Measurements from ENCODE around the gene UTF1. TPM values are rescaled to one million over a fixed set of nuclear protein-coding genes. Genes with fewer than 3 reads are reported as not detected.

Gene UTF1
- total and polyA plus RNA-seq, 2 experiments from 2014 or later = not detected

- Histone ChIP-seq H3F3A (ENCODE audit: insufficient read depth) (no peaks in the 10 kb centered on the region), H3K9me3 (ENCODE audit: low read depth) (no peaks in the 10 kb centered on the region), H3K79me2 (ENCODE audit: insufficient read depth) (no peaks in the 10 kb centered on the region), H3K27ac (no peak overlapping the region), H3K4me2 (ENCODE audit: unreplicated experiment) (no peak overlapping the region), H3K36me3 (ENCODE audit: low read depth) (no peaks in the 10 kb centered on the region), H3K9me2 (ENCODE audit: insufficient read depth) (no peaks in the 10 kb centered on the region), H3K27me3 (replicated peaks; ENCODE audit: insufficient read depth) (peaks cover 64% of the 10 kb centered on the region), H4K20me1 (ENCODE audit: insufficient read depth) (no peaks in the 10 kb centered on the region), H3K4me3 (no peak overlapping the region), H3K4me1 (ENCODE audit: insufficient read depth) (no peaks in the 10 kb centered on the region), H2AFZ (no peak overlapping the region), H3K9ac (no peak overlapping the region)
- TF ChIP-seq EZH2phosphoT487 (IDR thresholded peaks at IDR 0.05; ENCODE audit: insufficient read depth, low read depth) = no peak
- no peak for TF ChIP-seq EZH2 (IDR thresholded peaks at IDR 0.05; ENCODE audit: insufficient read depth, poor library complexity, severe bottlenecking)
- DNase-seq = no peak
- WGBS, 2 experiments (ENCODE audit: low coverage in 1 of 2, low lambda C conversion rate in 2 of 2, missing lambda C conversion rate in 2 of 2) = 61 to 67% methylated on average over 14 to 15 of the region's 15 CpGs
- in situ Hi-C loops (cut with MboI) = no loop called here
Measured at GRCh38 chr10:133239990-133240389, 10.0 kb downstream of the UTF1 start.

GRCh38 chr10:133241501-133242205 is 11.6 kb downstream of the UTF1 start:
- no peak for TF ChIP-seq EZH2phosphoT487 (IDR thresholded peaks at IDR 0.05; ENCODE audit: insufficient read depth, low read depth)
- Histone ChIP-seq H2AFZ (no peak overlapping the region), H3K27me3 (replicated peaks; ENCODE audit: insufficient read depth) (peaks cover 54% of the 10 kb centered on the region), H3K36me3 (ENCODE audit: low read depth) (no peaks in the 10 kb centered on the region), H3F3A (ENCODE audit: insufficient read depth) (no peaks in the 10 kb centered on the region), H3K4me3 (no peak overlapping the region), H3K9me2 (ENCODE audit: insufficient read depth) (no peaks in the 10 kb centered on the region), H4K20me1 (ENCODE audit: insufficient read depth) (no peaks in the 10 kb centered on the region), H3K4me1 (ENCODE audit: insufficient read depth) (no peaks in the 10 kb centered on the region), H3K9me3 (ENCODE audit: low read depth) (no peaks in the 10 kb centered on the region), H3K9ac (no peak overlapping the region), H3K4me2 (ENCODE audit: unreplicated experiment) (no peak overlapping the region), H3K27ac (no peak overlapping the region), H3K79me2 (ENCODE audit: insufficient read depth) (no peaks in the 10 kb centered on the region)
- in situ Hi-C loops (cut with MboI) = no loop called here
- no peak for DNase-seq
- 56% methylated on average over 24 to 25 of the region's 25 CpGs for whole genome bisulfite sequencing, 2 experiments (ENCODE audit: low coverage in 1 of 2, low lambda C conversion rate in 2 of 2, missing lambda C conversion rate in 2 of 2)

- Histone ChIP-seq H3K27ac (no peak overlapping the region), H3K4me3 (no peak overlapping the region), H3K4me1 (ENCODE audit: insufficient read depth) (no peaks in the 10 kb centered on the region), H3K9me3 (ENCODE audit: low read depth) (no peaks in the 10 kb centered on the region), H3K9ac (no peak overlapping the region), H3K4me2 (ENCODE audit: unreplicated experiment) (no peak overlapping the region), H3K36me3 (ENCODE audit: low read depth) (no peaks in the 10 kb centered on the region), H3K9me2 (ENCODE audit: insufficient read depth) (no peaks in the 10 kb centered on the region), H2AFZ (no peak overlapping the region), H3K27me3 (replicated peaks; ENCODE audit: insufficient read depth) (peaks cover 42% of the 10 kb centered on the region), H3F3A (ENCODE audit: insufficient read depth) (no peaks in the 10 kb centered on the region), H4K20me1 (ENCODE audit: insufficient read depth) (no peaks in the 10 kb centered on the region), H3K79me2 (ENCODE audit: insufficient read depth) (no peaks in the 10 kb centered on the region)
- WGBS, 2 experiments (ENCODE audit: low coverage in 1 of 2, low lambda C conversion rate in 2 of 2, missing lambda C conversion rate in 2 of 2) = 55 to 59% methylated on average over 27 of the region's 27 CpGs
- peak; percentile 74 for DNase-seq
- no peak for TF ChIP-seq EZH2 (IDR thresholded peaks at IDR 0.05; ENCODE audit: insufficient read depth, poor library complexity, severe bottlenecking)
- TF ChIP-seq EZH2phosphoT487 (IDR thresholded peaks at IDR 0.05; ENCODE audit: insufficient read depth, low read depth) = no peak
- in situ Hi-C loops (cut with MboI) = no loop called here
Measured at GRCh38 chr10:133242611-133243356, 12.8 kb downstream of the UTF1 start.

DNA sequence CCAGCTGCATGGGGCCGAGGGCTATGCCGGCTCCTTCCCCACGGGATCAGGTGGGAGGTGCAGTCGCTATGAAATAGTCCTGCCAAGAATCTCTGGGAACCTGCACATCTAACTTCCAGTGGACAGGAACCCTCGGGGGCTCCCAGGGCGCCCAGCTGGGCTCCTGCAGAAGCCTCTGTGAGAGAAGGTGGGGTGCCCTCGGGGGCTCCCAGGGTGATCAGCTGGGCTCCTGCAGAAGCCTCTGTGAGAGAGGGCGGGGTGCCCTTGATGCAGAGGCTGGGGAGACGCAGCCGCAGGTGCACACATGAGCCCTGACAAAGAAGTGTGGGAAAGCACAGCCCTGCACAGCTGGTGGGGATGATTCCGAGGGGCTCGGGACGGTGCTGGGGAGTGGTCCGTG is 13.6 kb downstream of the UTF1 start:
- DNase-seq = no peak
- 46 to 47% methylated on average over 14 of the region's 14 CpGs for WGBS, 2 experiments (ENCODE audit: low coverage in 1 of 2, low lambda C conversion rate in 2 of 2, missing lambda C conversion rate in 2 of 2)
- Histone ChIP-seq H3K36me3 (ENCODE audit: low read depth) (no peaks in the 10 kb centered on the region), H3K4me2 (ENCODE audit: unreplicated experiment) (no peak overlapping the region), H3K79me2 (ENCODE audit: insufficient read depth) (no peaks in the 10 kb centered on the region), H3K9me2 (ENCODE audit: insufficient read depth) (no peaks in the 10 kb centered on the region), H3K4me1 (ENCODE audit: insufficient read depth) (no peaks in the 10 kb centered on the region), H2AFZ (no peak overlapping the region), H4K20me1 (ENCODE audit: insufficient read depth) (no peaks in the 10 kb centered on the region), H3K4me3 (no peak overlapping the region), H3K27me3 (replicated peaks; ENCODE audit: insufficient read depth) (peaks cover 34% of the 10 kb centered on the region), H3F3A (ENCODE audit: insufficient read depth) (no peaks in the 10 kb centered on the region), H3K9me3 (ENCODE audit: low read depth) (no peaks in the 10 kb centered on the region), H3K27ac (no peak overlapping the region), H3K9ac (no peak overlapping the region)
- no peak for TF ChIP-seq EZH2phosphoT487 (IDR thresholded peaks at IDR 0.05; ENCODE audit: insufficient read depth, low read depth)
- TF ChIP-seq EZH2 (IDR thresholded peaks at IDR 0.05; ENCODE audit: insufficient read depth, poor library complexity, severe bottlenecking) = no peak
- in situ Hi-C loops (cut with MboI) = no loop called here

Measured in GM23248 (cell line).